Activated gamma-delta T cell treated with Interleukin-2 at 50 U/mL for 16 hours (primary cell): ENCODE results near the gene TMOD2.

Experiments used
- DNase-seq: peaks from one replicate; pipeline ENCODE4 v3.0.0-alpha.2; 2020

The TMOD2 gene

GRCh38 chr15:51828621-51829375 lies 77.4 kb downstream of the TMOD2 start:
- DNase-seq = no peak

- peak; percentile 90 for DNase-seq
These were observed 78.2 kb downstream of the TMOD2 start, which contains the start of gene TMOD3 for GRCh38 chr15:51829376-51830275. TSS of gene TMOD3 (plus strand) at chr15:51829653. CDS start at chr15:51862885, 33,232 bp downstream.

GRCh38 chr15:51830276-51830806 lies 78.9 kb downstream of the TMOD2 start:
- DNase-seq = no peak

GRCh38 chr15:51833772-51834171 lies 82.4 kb downstream of the TMOD2 start:
- no peak for DNase-seq

GRCh38 chr15:51837792-51838251 lies 86.4 kb downstream of the TMOD2 start:
- DNase-seq = no peak

- DNase-seq = no peak
These were observed 86.9 kb downstream of the TMOD2 start for GRCh38 chr15:51838270-51838669.

GRCh38 chr15:51840692-51841091 lies 89.3 kb downstream of the TMOD2 start:
- no peak for DNase-seq

GRCh38 chr15:51841406-51842040 lies 90.1 kb downstream of the TMOD2 start:
- no peak for DNase-seq

- DNase-seq = no peak
These were observed 90.9 kb downstream of the TMOD2 start for GRCh38 chr15:51842265-51842664.

- no peak for DNase-seq
These were observed 91.7 kb downstream of the TMOD2 start for GRCh38 chr15:51842852-51843737.

- DNase-seq = no peak
These were observed 93.5 kb downstream of the TMOD2 start for GRCh38 chr15:51844747-51845426.

GRCh38 chr15:51846066-51846462 lies 94.7 kb downstream of the TMOD2 start:
- DNase-seq = no peak

- no peak for DNase-seq
These were observed 95.2 kb downstream of the TMOD2 start for GRCh38 chr15:51846463-51847230.

- no peak for DNase-seq
These were observed 97.4 kb downstream of the TMOD2 start for GRCh38 chr15:51848811-51849210.

- no peak for DNase-seq
These were observed 98.5 kb downstream of the TMOD2 start for GRCh38 chr15:51849860-51850259.

GRCh38 chr15:51853998-51854397 lies 102.6 kb downstream of the TMOD2 start:
- DNase-seq = no peak

GRCh38 chr15:51855612-51856011 lies 104.2 kb downstream of the TMOD2 start:
- no peak for DNase-seq

GRCh38 chr15:51856714-51857380 lies 105.5 kb downstream of the TMOD2 start:
- DNase-seq = no peak

- DNase-seq = peak; percentile 55
These were observed 110.4 kb downstream of the TMOD2 start for GRCh38 chr15:51861557-51862359.
